ENCODE data around the gene RABAC1. TPM values are rescaled to one million over a fixed set of nuclear protein-coding genes. Genes with fewer than 3 reads are reported as not detected.
"Not testable (repeated sequence)": the region's sequence is repeated elsewhere in the genome, so short reads cannot be mapped to it uniquely, and the experiment has no call there.

RABAC1 gene
- total RNA-seq: 125 and 173 TPM in 2 replicates

GRCh38 chr19:41959056-41960053 is at the start of gene RABAC1:
Gene RABAC1, minus strand, starts transcription at chr19:41959321. Its CDS starts 29 bp downstream, at chr19:41959292.
- peak; percentile 88 to 92 for DNase-seq (ENCODE audit: low read depth in 2 of 2)

GRCh38 chr19:42006569-42006968 is 47.4 kb upstream of the RABAC1 start:
- DNase-seq (ENCODE audit: low read depth in 2 of 2): no peak

GRCh38 chr19:42005504-42005903 is 46.4 kb upstream of the RABAC1 start:
- DNase-seq (ENCODE audit: low read depth in 2 of 2): no peak

- no peak for DNase-seq (ENCODE audit: low read depth in 2 of 2)
Measured at GRCh38 chr19:42003506-42004294, 44.6 kb upstream of the RABAC1 start.

- DNase-seq (ENCODE audit: low read depth in 2 of 2): no peak
Measured at GRCh38 chr19:41999878-42000208, 40.7 kb upstream of the RABAC1 start.

- DNase-seq (ENCODE audit: low read depth in 2 of 2): no peak
Measured at GRCh38 chr19:41999071-41999877, 40.2 kb upstream of the RABAC1 start.

- DNase-seq (ENCODE audit: low read depth in 2 of 2): peak; percentile 42 to 47
Measured at GRCh38 chr19:41998246-41999020, 39.3 kb upstream of the RABAC1 start.

GRCh38 chr19:41997851-41998229 is 38.7 kb upstream of the RABAC1 start:
- DNase-seq (ENCODE audit: low read depth in 2 of 2): no peak

- peak; percentile 38 to 41 for DNase-seq (ENCODE audit: low read depth in 2 of 2)
Measured at GRCh38 chr19:41997121-41997850, 38.2 kb upstream of the RABAC1 start.

GRCh38 chr19:41995959-41996797 is 37.1 kb upstream of the RABAC1 start:
- no peak for DNase-seq (ENCODE audit: low read depth in 2 of 2)

GRCh38 chr19:41994994-41995958 is 36.2 kb upstream of the RABAC1 start:
- DNase-seq (ENCODE audit: low read depth in 2 of 2): no peak

- no peak for DNase-seq (ENCODE audit: low read depth in 2 of 2)
Measured at GRCh38 chr19:41994521-41994971, 35.4 kb upstream of the RABAC1 start.

GRCh38 chr19:41993612-41994483 is 34.7 kb upstream of the RABAC1 start, which contains the start of gene ATP1A3:
Gene ATP1A3, minus strand, starts transcription at chr19:41994230. Its CDS starts 154 bp downstream, at chr19:41994076.
- DNase-seq (ENCODE audit: low read depth in 2 of 2): peak; percentile 48 to 51

GRCh38 chr19:41991925-41992569 is 32.9 kb upstream of the RABAC1 start:
- not testable (repeated sequence) for DNase-seq (ENCODE audit: low read depth in 2 of 2)

- DNase-seq (ENCODE audit: low read depth in 2 of 2): no peak
Measured at GRCh38 chr19:41991025-41991424, 31.9 kb upstream of the RABAC1 start.

GRCh38 chr19:41990615-41991014 is 31.5 kb upstream of the RABAC1 start:
- DNase-seq (ENCODE audit: low read depth in 2 of 2): no peak

Data from lung microvascular endothelial cell (primary cell).